Measurements from ENCODE around the gene SND1.

SND1 gene

GRCh38 chr7:127978421-127978820 lies 326.4 kb downstream of the SND1 start:
- CTCF ChIA-PET: no interaction called here
- POLR2A ChIA-PET: no interaction called here
- DNase-seq (ENCODE audit: extremely low spot score): no peak
- TF ChIP-seq, protein P1, sequence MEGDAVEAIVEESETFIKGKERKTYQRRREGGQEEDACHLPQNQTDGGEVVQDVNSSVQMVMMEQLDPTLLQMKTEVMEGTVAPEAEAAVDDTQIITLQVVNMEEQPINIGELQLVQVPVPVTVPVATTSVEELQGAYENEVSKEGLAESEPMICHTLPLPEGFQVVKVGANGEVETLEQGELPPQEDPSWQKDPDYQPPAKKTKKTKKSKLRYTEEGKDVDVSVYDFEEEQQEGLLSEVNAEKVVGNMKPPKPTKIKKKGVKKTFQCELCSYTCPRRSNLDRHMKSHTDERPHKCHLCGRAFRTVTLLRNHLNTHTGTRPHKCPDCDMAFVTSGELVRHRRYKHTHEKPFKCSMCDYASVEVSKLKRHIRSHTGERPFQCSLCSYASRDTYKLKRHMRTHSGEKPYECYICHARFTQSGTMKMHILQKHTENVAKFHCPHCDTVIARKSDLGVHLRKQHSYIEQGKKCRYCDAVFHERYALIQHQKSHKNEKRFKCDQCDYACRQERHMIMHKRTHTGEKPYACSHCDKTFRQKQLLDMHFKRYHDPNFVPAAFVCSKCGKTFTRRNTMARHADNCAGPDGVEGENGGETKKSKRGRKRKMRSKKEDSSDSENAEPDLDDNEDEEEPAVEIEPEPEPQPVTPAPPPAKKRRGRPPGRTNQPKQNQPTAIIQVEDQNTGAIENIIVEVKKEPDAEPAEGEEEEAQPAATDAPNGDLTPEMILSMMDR (IDR thresholded peaks at IDR 0.05; ENCODE audit: control extremely low read depth, extremely low read depth, low read depth, missing control alignments): no peak

DNA sequence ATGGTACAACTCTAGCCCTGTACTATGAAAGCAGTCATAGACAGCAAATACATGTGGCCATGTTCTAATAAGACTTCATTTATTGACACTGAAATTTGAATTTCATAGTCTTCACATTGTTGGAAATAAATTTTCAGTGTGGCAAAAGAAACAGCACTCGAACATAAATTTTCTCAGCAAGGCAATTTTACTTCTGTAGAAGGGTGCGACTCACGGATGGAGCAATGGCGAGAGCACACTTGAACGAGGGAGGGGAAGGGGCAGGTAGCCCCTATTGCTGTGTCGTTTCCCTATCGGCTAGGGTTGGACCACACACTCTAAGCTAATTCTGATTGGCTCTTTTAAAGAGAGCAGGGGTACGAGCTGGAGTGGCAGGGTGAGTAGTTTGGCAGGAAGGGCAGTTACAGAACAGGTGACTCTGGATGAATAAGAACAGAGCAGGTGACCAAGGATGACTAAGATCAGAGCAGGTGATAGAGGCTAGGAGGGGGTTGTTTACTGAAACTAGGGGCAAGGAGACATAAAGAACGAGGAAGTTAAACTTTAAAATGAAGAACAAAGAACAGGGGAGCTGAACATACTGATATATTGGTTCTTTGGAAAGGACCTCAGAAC lies 327.2 kb downstream of the SND1 start:
- ChIA-PET CTCF (interaction anchor here (1.1 to 2.2 kb wide), 4 partner anchors 10 to 132 kb away, joined by 3 to 5 read pairs (median 4); no protein-coding TSS in a partner anchor), POLR2A (no interaction called here)
- TF ChIP-seq, protein P1 (IDR thresholded peaks at IDR 0.05; ENCODE audit: control extremely low read depth, extremely low read depth, low read depth, missing control alignments): no peak

DNA sequence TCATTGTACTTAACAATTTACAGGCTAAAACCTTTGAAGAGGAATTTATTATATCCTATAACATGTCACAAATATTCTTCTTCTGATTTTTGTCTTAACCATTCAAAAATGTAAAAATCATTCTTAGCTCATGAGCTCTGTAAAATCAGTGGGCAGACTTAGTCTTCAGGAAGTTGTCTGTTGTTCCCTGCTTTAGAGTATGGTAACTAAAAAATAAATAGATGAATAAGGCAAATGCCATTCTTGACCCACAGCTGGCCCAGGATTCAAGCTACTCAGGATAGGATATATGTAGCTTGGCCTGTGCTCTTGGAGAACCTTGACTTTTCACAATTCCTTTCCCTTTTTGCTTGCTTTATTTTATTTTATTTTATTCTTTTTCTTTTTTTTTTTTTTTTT lies 327.7 kb downstream of the SND1 start:
- no peak for DNase-seq (ENCODE audit: extremely low spot score)
- CTCF ChIA-PET: interaction anchor here (1.0 to 2.2 kb wide), 5 partner anchors 9 to 132 kb away, joined by 3 to 5 read pairs (median 3); no protein-coding TSS in a partner anchor
- POLR2A ChIA-PET: no interaction called here
- TF ChIP-seq, protein P1 (IDR thresholded peaks at IDR 0.05; ENCODE audit: control extremely low read depth, extremely low read depth, low read depth, missing control alignments): no peak

More for the DNA sequence above, 327.2 kb downstream of the SND1 start:
- no peak for DNase-seq (ENCODE audit: extremely low spot score)

DNA sequence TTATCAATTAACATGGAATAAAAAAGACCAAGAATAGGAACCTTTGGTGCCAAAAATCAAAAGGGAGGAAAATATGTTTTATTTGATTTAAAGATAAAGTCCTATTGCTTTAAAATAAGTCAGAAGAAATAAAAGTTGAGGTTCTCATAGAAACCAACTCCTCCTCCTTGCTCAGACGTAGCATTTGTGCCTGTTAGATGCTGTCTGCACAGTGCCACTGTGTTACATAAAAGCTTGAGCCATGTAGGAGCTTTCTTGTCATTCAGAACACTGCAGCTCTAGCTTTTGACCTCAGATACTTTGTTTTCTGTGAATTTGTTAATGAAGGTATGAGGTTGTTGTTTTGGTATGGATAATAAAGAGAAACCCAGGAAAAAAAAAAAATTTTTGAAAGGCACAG lies 328.9 kb downstream of the SND1 start:
- ChIA-PET CTCF (interaction anchor here (0.7 to 2.2 kb wide), 4 partner anchors 7 to 134 kb away, joined by 3 to 5 read pairs (median 4); no protein-coding TSS in a partner anchor), POLR2A (no interaction called here)
- no peak for DNase-seq (ENCODE audit: extremely low spot score)
- TF ChIP-seq, protein P1 (IDR thresholded peaks at IDR 0.05; ENCODE audit: control extremely low read depth, extremely low read depth, low read depth, missing control alignments): no peak

- CTCF ChIA-PET: interaction anchor here (1.5 to 1.6 kb wide), 2 partner anchors 8 to 9 kb away, joined by 4 to 5 read pairs; no protein-coding TSS in a partner anchor
- TF ChIP-seq, protein P1 (IDR thresholded peaks at IDR 0.05; ENCODE audit: control extremely low read depth, extremely low read depth, low read depth, missing control alignments): no peak
- DNase-seq (ENCODE audit: extremely low spot score): no peak
- POLR2A ChIA-PET: no interaction called here
Measured at GRCh38 chr7:127981965-127982364, 330.0 kb downstream of the SND1 start.

DNA sequence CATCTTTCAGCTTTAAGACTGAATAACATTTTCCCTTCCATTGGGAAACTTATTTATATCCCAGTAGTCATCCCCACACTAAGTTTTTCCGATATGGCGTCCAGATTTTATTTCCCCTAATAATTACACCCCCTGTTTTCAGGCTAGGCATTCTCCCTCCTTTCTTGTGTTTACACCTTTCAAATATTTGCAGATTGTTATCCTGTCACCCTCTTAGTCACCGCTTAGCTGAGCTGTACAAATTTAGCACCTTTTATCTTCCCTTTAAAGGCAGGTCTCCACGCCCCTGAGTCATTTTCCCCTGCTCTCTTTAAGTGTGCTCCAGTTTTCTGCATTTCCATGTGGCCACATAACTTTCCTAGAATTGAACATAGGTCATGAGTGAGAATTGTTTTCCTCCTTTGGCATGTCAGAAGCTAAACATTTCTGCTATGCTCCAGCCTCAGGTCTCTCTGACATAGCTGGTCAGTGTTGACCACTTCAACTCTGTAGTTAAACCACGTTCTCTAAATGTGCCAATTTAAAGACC lies 331.9 kb downstream of the SND1 start:
- TF ChIP-seq, protein P1 (IDR thresholded peaks at IDR 0.05; ENCODE audit: control extremely low read depth, extremely low read depth, low read depth, missing control alignments): no peak
- POLR2A ChIA-PET: no interaction called here
- no peak for DNase-seq (ENCODE audit: extremely low spot score)
- CTCF ChIA-PET: interaction anchor here (1.0 kb wide), 1 partner anchor 12 kb away, joined by 3 read pairs; no protein-coding TSS in a partner anchor
